HG02588 (cell line): ENCODE data around the gene CASTOR1.

Experiments
- ATAC-seq: cut with Tn5 transposase; IDR thresholded peaks from one replicate; pipeline ENCODE4 v1.9.1; 2021; ENCODE audit warnings: mild to moderate bottlenecking, moderate library complexity; ENCODE audit not compliant: unreplicated experiment

Gene CASTOR1

DNA sequence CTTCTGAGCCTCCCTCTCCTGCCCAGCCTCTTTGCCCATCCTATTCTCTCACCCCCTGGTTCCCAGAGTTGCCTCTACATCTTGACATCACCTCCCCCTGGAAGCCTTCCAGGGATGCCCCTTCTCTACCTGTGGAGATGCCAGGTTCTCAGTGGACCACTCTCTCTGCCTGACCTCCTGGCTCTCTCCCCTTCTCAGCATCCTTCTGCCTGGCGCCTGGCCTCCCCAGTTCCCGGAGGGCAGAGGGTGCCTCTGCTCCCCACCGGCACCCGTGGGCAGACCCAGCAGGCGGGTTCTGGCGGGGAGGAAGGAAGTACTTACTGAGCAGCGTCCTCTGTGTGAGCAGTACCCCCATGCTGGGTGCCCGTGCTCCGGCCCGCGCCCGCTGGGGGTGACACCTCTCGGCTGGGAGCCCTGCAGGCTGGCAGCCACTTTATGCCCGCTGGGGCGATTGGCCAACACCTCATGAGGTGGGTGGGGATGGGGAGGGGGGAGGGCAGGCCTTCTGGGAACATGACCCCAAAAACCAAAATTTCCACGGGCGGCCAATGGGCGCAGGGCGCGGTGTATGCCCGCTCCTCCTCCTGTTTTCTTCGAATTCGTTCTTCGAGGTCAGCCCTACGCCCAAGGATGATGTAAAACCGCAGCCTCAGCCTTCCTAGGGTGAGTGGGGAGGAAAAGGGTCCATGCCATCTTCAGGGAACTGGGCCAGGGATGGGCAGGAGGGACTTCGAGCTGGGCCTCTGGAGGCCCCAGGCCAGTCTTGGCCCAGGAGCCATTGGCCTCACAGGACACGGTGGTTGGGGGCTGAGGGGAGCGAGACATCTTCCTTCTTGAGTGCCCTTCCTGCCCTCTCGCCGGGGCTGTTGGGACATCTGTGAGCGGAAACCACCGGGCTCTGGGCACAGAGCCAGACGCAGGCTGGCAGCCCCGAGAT, 22.6 kb downstream of the CASTOR1 start, which contains the start of gene OSM:
Gene OSM, minus strand, starts transcription at position 407 of the 937 bp plus-strand sequence. Its CDS starts 52 bp downstream, at position 355.
- ATAC-seq: peak; percentile 14

DNA sequence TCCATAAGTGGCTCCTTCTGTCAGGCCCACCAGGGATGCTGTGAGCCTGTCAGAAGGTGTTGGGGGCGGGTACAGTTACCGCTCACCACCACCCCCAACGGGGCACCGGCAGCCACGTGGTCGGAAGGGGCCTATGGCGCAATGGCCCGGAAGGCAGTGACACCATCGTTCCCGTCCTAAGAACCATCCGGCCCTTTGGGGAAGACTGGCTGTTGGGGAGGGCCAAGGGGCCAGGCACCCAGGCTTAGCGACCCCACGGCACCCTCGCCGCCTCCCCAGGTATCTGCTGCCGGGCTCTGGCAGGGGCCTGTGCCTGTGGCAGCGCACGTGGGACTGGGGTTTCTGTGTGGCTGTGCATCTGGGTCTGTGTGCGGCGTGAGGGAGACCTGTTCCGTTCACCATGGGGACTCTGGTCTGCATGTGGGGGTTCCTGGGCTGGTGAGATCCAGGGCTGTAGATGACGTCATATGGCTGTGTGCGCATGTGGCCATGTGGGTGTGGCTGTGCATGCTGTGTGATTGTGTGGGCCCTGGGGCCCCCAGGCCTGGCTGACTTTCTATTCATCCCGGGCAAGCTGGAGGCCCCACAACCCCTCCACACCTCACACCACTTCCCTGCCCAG, 23.4 kb downstream of the CASTOR1 start:
- peak; percentile 63 for ATAC-seq

DNA sequence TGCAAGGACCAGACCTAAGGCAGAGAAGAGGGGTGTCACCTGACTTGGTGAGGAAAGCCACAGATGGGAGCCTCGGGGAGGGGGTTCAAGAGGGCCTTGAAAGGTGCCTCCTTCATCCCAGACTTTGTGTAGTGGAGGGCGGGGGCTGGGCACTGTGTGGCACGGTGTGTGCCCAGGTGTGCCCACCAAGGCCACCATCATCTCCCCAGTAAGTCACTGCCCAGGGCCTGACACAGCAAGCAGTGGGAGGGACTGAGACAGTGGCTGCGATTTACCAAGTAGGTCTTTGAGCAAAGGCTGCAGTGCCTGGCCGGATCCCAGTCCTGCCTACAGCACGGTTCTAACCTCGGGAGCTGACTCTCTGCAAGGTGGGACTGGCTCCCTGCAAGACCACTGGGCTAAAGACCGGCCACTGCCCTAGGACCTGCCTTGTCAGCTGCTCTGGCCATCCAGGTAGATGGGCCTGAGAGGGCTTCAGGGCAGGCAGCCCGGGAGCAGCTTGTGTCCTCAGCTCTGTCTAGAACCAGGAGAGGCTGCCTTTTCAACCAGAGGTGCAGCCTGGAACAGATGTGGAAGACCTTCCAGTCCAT, 24.1 kb downstream of the CASTOR1 start:
- no peak for ATAC-seq

DNA sequence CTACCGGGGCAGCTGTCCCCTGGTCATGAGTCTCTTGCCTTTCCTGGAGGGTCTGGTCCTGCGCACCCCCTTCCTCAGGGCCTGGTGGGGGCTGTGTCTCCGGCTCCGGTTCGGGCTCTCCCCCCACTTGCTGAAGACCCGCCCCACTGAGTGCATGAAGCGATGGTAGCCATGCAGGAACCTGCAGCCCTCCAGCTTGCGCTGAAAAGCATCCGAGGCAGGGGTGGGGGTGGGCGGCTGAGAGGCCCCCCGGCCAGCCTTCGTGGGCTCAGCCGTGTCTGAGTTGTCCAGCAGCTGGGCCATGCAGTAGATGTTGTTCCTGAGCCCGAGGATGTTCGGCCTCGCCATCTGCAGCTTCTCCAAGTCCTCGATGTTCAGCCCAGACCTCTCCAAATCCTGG, 25.4 kb downstream of the CASTOR1 start:
- no peak for ATAC-seq

DNA sequence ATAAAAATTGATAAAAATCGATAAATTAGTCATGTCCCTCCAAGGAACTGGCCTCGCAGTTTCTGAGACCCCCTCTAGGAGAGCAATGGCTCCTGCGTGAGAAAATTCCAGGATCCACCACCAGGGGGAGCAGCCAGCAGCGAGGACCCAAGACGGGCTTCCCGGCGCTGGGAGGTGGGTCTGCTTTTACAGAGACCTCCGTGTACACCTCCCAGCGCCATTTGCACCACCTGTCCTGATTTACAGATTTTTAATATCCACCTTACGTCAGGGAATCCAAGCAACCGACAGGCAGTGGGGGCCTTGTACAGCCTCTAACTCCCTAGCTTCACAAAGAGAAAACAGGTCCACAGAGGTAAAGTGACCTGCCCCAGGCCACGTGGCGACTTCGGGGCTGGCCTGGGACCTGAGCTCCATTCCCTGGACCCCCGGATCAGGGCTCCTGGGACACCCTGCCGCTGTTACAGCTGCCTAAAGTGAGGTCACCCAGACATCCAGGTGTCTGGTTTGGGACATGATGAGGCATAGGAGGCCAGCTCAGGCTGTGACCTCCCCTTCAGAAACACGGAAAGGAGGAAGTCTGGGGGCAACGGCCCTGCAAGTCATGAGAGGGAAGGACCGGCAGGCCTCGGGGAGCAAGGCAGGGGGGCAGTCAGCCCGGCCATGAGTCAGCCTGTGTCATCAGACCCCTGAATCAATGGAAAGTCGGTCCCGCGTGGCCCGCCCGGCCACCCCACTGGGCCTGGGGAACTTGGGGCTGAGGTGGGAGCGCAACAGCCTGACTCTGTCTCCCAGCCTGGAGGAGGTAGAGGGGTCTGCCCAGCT, 26.2 kb downstream of the CASTOR1 start:
- ATAC-seq: no peak

DNA sequence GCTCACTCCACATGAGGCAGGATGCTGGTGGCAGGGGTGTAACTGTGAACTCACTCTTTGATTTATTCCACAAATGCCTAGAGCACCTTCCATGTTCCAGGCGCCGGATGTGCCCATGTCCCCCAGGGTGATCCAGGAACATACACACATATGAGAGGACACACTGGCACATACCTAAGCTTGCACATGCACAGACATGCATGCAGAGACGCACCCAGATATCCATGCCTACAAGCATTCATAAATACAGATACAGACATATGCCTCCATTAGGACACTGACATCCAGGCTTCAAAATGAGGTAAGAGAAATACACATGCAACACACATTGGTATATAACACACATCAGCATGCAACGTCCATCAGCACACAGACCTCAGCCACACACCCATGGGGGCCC, 27.2 kb downstream of the CASTOR1 start:
- no peak for ATAC-seq

DNA sequence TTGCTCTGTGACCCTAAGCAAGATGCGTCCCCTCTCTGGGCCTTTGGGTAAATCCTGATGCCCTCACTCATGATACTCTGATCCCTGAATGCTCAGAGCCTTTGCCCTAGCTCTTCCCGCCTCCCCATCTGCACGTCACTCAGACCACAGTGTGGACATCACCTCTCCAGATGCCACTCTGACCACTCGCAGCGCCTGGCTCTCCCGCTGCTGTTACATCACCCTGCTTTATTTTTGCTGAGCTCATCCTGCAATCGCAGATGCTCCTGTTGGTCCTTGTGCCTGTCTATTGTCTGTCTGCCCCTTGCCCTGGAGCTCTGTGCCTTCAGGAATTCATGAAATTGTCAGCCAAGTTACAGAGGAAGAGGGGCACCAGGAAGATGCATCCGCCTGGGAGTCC, 28.2 kb downstream of the CASTOR1 start:
- no peak for ATAC-seq

DNA sequence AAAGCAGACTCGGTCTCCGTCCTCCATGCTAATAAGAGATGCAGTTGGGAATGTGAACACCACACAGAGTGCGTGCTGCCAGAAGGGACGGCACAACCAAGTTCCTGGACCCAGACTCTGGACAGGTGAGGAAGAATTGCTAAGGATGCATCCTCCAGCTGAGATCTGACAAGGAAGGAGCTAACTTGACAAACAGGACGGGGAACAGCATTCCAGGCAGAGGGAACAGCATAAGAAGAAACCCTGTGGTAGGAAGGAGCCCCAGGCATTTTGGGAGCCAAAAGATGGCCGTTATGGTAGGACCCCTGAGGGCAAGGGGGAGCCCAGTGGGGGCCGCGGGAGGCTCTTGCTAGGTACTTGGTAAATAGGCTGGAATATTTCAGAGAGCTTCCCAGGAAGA, 28.6 kb downstream of the CASTOR1 start:
- no peak for ATAC-seq

DNA sequence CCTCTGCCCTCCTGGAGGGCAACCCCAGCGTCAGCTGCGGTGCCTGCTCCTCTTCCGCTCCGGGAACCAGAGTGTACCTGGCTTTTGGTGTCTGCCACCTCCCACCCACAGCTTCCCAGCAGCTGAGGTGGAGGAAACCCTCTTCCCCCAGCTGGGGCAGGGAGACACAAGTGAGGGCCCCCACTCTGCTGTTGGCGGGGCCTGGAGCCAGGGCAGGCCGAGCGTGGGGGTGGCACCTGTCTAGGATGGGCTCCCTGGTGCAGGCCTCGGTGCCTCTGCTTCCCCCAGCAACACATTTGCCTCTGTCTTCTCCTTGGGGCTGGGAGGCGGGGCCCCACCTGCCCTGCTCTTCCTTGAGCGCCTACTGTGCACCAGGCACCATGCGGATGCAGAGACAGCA, 29.0 kb downstream of the CASTOR1 start:
- no peak for ATAC-seq

DNA sequence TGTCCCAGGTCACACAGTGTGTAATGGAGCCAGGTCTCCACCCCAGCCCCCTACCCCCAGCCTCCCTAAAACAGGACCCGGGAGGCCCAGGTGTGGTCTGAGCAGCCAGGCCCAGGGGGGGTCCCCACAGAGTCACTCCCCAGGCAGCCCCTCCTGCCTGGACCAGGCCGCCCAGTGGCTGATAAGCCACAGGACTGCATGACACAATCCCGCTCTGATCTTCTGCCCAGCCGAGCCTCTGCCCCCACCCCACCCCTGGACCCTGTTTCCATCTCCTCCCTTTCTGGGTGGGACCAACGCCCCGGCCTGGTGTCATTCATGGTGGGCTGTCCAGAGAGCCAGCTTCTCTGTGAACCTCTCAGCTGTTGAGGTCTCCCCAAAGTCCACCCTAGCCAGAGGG, 35.0 kb downstream of the CASTOR1 start:
- ATAC-seq: no peak

DNA sequence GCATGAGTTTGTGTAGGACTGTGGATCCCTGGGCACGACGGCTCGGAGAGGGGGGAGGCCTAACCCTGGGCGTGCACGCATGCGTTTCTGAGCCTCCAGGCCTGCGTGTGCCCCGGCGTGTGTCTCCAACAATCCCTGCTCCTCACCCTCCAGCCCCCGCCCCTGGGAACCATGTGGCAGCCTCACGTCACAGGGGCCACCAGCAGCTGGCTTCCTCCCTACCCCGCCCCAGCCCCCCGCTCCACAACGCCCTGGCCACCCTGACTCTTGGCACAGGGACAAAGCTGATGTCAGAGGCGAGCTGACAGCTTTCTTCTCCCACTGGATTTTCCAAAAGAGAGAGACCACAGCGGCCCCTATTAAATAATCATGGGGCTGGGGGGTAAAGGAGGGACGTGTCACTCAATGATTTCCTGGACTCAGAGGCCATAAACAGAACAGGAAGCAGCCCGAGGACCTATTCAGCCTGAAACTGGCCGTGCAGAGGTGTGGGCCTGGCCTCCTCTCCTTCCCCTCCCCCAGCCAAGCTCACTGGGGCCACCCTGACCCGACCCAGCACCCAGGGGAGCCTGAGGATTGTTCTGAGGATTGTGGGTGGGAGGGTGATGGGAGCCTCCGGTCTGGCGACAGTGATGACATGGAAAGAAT, 36.0 kb downstream of the CASTOR1 start:
- ATAC-seq: no peak

DNA sequence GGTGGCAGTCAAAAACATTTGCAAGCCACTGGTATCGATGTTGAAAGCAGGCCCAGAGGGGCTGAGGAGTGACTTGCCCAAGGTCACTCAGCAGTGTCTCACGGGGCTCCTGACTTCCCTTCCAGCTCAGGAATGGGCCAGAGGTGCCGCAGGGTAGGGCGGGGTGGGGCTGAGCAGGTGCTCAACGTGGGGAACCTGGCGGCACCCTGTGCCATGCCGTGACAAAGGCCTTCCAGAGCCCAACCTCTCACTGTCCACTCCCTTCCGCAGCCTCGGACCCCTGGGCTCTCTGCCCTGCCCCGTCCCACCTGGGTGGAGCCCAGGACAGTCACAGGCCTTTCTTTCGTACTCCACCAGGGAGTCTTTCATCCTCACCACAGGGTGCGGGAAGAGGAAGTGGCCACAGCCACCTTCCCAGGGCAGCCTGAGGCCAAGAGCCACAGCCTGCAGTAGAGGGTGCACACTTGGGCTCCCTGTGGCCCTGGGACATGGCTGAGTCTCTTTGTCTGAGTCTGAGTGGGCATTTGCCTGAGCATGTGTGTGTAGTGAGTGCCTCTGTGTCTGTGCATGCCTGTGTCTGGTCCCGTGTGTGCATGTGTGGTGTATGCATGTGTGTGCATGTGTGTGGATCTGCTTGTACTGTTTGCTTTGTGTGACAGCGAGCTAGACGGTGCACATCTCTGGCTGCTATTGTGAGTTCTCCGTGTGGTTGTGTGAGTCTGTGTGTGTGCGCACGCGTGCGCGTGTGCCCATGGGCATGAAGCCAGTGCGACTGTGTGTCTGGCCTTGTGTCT, 36.7 kb downstream of the CASTOR1 start:
- ATAC-seq: no peak

DNA sequence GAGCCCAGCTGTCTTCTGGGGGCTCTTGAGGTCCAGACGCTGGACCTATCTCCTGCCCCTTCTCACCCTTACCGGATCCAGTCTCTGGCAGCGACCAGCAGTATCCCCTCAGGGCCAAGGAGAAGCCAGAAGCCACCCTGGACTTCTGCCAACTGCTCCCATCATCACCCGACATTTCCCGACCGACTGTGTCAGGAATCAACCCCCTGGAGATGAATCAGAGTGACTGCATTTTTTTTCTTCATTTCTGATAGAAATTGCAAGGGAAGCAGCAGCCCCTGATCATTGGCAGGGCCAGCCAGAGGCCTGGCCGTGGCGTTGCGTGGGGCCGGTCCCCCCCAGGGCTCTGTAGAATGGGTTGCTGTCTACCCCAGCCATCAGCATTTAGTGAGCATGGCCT, 37.6 kb downstream of the CASTOR1 start:
- no peak for ATAC-seq

DNA sequence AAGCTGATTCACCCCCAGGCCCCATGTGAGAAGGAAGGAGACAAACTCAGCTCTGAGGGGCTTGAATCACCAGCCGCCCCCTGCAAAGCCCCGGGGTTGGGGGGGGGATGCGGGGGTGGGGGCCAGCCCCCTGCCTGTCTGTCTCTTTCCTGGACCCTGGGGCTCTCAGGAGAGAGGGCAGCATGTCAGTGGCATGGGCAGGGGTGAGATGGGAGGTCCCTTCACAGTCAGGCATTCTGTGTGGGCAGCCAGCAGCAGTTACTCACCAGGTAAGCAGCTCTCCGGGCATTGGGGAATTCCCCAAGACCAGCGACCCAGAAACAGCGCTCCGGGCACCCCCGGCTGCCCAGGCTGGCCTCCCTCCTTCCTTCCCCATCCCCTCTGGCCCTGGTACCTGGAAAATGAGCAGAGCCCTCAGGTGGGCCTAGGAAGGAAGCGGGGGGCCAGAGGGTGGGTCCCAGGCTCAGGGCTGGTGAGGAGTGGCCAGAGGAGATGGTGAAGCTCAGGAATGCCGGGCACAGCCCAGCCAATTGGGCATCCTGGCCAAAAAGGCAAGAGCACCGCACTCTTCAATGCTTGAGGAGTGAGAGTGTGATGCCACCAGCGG, 38.5 kb downstream of the CASTOR1 start:
- no peak for ATAC-seq

DNA sequence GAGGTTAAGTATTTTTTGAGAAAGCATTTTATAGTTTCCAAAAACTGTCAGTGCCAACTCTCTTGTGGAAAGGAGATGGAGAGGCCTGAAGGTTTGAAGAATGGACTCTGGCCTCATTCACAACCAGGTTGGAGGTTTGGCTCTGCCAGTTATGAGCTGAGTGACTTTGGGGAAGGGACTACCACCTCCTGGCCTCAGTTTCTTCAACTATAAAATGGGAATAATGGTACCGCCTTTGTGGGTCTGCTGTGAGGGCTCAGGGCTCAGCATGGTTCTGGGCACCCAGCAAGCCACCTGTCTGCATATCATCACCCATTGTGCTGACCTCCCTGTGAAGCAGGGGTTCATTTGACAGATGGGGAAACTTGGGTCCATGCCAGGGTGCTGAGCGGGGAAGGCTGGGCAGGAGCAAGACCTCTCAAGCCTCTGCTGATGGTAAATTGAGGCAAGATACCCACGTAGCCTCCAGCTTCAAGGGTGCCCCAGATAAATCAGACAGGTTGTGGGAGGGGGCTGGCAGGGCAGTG, 39.2 kb downstream of the CASTOR1 start:
- no peak for ATAC-seq

DNA sequence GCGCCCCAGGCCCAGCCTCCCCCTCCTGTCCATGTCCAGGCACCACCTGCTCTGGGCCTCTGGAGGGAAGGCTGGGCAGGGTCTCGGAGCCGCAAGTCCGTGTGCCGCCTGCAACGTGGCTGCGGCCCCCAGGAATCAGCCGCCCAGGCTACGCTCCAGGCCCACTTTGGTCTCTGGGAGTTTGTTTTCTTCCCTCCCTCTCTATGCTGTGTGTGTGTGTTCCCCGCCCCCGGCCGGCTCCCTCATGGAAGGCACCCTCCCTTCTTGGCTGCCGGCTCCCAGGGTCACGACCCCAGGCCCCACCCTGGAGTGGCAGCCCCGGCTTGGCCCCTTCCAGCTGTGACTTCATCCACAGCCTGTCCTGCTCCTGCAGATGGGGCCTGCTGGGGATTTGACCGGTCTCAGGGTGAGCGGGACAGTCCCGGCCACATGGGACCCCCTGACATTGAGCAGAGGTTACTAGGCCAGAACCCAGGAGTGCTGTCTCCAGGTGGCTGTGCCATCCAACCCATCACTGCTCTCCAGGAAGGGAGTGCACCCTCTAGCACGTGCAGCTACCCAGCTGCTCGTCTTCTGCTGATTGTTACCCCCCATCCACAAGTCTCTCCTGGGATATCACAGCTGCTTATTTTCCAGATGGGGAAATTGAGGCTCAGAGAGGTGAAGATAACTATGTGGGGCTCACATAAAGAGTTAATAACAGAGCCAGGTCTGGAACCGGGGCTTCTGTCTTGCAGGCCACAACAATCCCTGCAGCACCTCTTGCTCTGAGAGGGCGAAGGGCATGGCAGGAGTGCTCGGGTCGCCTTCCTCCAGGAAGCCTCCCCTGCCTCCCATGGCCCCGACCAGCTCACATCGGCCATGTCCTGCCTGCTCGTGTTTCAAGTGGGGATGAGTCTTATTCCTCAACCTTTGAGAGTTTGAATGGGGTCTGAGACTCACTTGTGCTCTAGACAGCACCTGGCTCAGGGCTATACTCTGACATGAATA, 40.0 kb downstream of the CASTOR1 start:
- ATAC-seq: no peak

DNA sequence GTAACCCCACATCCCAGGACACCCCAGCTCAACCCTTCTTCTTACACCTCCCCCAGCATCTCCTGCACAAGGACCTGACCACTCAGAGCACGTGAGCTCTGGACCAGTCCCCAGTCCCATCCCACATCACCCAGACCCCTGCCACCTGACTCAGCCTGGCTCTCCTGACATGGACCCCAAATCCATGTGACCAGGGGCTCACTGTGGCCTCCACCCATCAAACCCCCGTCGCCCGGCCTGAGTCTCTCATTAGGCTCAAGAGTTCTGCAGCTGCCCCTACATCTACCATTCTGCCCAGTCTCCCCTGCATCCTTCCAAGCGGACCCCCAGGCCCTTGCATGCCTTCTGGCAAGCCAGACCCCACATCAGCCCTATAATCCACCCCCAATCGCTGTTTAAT, 40.8 kb downstream of the CASTOR1 start:
- ATAC-seq: no peak

DNA sequence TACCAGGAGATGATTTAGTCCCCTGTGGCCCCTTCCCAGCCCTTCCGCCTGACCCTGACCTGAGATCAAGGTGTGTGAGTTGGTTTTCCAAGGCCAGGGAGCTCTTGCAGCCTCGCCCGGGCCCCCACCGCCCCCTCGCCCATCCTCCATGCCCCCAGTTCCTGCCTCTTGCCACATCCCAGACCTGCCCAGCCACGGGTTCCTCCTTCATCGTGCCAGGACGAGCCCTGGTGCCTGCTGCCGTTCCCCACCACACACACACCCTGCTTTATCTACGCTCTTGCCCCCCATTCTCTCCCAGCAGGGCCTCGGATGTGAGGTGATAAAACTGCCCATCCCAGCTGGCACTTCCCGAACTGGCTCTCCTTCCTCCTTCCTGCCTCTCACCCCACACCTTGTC, 41.3 kb downstream of the CASTOR1 start:
- ATAC-seq: no peak
